Esophagus muscularis mucosa (tissue), 4 donors: ENCODE data around the gene DROSHA.

Experiments
- CTCF ChIP-seq, 3 experiments: fragments of 200-600 bp in 2 of 3; fragments of 450-650 bp in 1 of 3; sonication (generic) in 2 of 3; IDR thresholded peaks; one replicate each; pipeline ENCODE4 v1.5.1; 2017 to 2019; ENCODE audit warnings: antibody characterized with exemption in 3 of 3, mild to moderate bottlenecking in 2 of 3, moderate library complexity in 1 of 3
- EP300 ChIP-seq: sonication (generic); formaldehyde crosslinking; IDR thresholded peaks from one replicate; pipeline ENCODE4 v1.6.1; 2017; ENCODE audit warnings: antibody characterized with exemption
- POLR2A ChIP-seq: fragments of 450-650 bp; IDR thresholded peaks from one replicate; pipeline ENCODE4 v1.6.1; 2017; ENCODE audit warnings: antibody characterized with exemption, moderate library complexity, mild to moderate bottlenecking, low read depth
- POLR2AphosphoS5 ChIP-seq, 2 donors: sonication (generic); formaldehyde crosslinking; IDR thresholded peaks; one replicate each; pipeline ENCODE4 v1.6.1; 2017; ENCODE audit warnings: antibody characterized with exemption in 2 of 2

- TF ChIP-seq CTCF (IDR thresholded peaks at IDR 0.05) (no peak), POLR2AphosphoS5 (IDR thresholded peaks at IDR 0.05) (no peak), POLR2A (no peak), EP300 (no peak)
Observed at GRCh38 chr5:31357038-31357437, 174.9 kb downstream of the DROSHA start.
